ENCODE data around the gene IL1RAP. TPM values are rescaled to one million over a fixed set of nuclear protein-coding genes. Genes with fewer than 3 reads are reported as not detected.

The IL1RAP gene
- total and polyA plus RNA-seq, 2 donors (not counting 3 experiments of a cell fraction or from before 2014, with no cell fraction given), result 4.3 to 9.2 TPM

- Histone ChIP-seq H3K9me3 (replicated peaks; ENCODE audit: control insufficient read depth, insufficient read depth, low read length) (no peaks in the 10 kb centered on the region), H4K20me1 (replicated peaks; ENCODE audit: control insufficient read depth, extremely low read depth, insufficient read depth, low read length) (no peaks in the 10 kb centered on the region), H3K79me2 (ENCODE audit: control insufficient read depth, insufficient read depth, low read length) (no peaks in the 10 kb centered on the region), H3K4me1 (ENCODE audit: control insufficient read depth, extremely low read depth, insufficient read depth, low read length) (peaks cover 13% of the 10 kb centered on the region), H3K9me1 (replicated peaks; ENCODE audit: control insufficient read depth, extremely low read depth, insufficient read depth, low read length) (no peaks in the 10 kb centered on the region), H2AFZ (ENCODE audit: low read depth, low read length) (no peak overlapping the region), H3K36me3 (ENCODE audit: control insufficient read depth in 2 of 2, extremely low read depth in 1 of 2, insufficient read depth in 2 of 2, low read length in 2 of 2) (no peaks in the 10 kb centered on the region), H3K27me3 (ENCODE audit: control insufficient read depth in 2 of 2, insufficient read depth in 2 of 2, low read length in 2 of 2) (no peaks in the 10 kb centered on the region), H3K9ac (replicated peaks; ENCODE audit: extremely low read depth, insufficient read depth, low read length) (no peak overlapping the region), H3K4me3 (replicated peaks in 1 of 3; ENCODE audit: insufficient read depth in 1 of 3, low read depth in 1 of 3, low read length in 3 of 3) (no peak overlapping the region), H3K4me2 (ENCODE audit: insufficient read depth, low read length) (no peak overlapping the region), H3K27ac (ENCODE audit: insufficient read depth, low read depth, low read length) (no peak overlapping the region)
- ChIA-PET POLR2A (no interaction called here), CTCF (interaction anchor here (2.4 kb wide), 1 partner anchor 10 kb away, joined by 8 read pairs; no protein-coding TSS in a partner anchor)
- BruUV-seq (replicated peaks), result no TSS peak
- FAIRE-seq (no peak), DNase-seq (ENCODE audit: low read depth, low spot score) (no peak)
- intact Hi-C loops (cut with micrococcal nuclease) (no loop called here), dilution Hi-C loops (cut with MboI; ENCODE audit: extremely low pct_ligation_motif_present, low sequenced_read_pairs) (no loop called here)
- TF ChIP-seq POLR2AphosphoS5 (IDR thresholded peaks at IDR 0.05; ENCODE audit: insufficient read depth, low read depth, low read length), result no peak
- no peak for TF ChIP-seq JUN (IDR thresholded peaks at IDR 0.05; ENCODE audit: borderline replicate concordance, insufficient read depth, insufficient read length, low read depth)
- no peak for TF ChIP-seq FOS (IDR thresholded peaks at IDR 0.05; ENCODE audit: borderline replicate concordance, insufficient read depth, low read length)
- no peak for TF ChIP-seq GATA2 (IDR thresholded peaks at IDR 0.05; ENCODE audit: insufficient read depth, insufficient read length, low read depth, low read length)
- no peak for TF ChIP-seq MYC (IDR thresholded peaks at IDR 0.05; ENCODE audit: low read depth, low read length)
- TF ChIP-seq POLR2A (IDR thresholded peaks at IDR 0.05; ENCODE audit: low read depth, low read length), result no peak
- TF ChIP-seq CTCF (IDR thresholded peaks at IDR 0.05; ENCODE audit: extremely low read depth in 1 of 2, insufficient read depth in 1 of 2, low read depth in 1 of 2, low read length in 2 of 2), result no peak
- TF ChIP-seq MAX (IDR thresholded peaks at IDR 0.05; ENCODE audit: insufficient read depth, insufficient read length), result no peak
- TF ChIP-seq EZH2 (IDR thresholded peaks at IDR 0.05; ENCODE audit: borderline replicate concordance, low read depth, low read length, severe bottlenecking), result no peak
Observed at GRCh38 chr3:190577225-190577624, 63.3 kb downstream of the IL1RAP start.

Measured in endothelial cell of umbilical vein (primary cell).